Endothelial cell of umbilical vein (primary cell): ENCODE measurements around the gene EDEM1. TPM values are rescaled to one million over a fixed set of nuclear protein-coding genes. Genes with fewer than 3 reads are reported as not detected.

Experiments
- BruUV-seq: library from RNA; stranded (reverse); fragments of 400-500 nt; replicated peaks from 2 replicates; lab custom pipeline; 2021; lab: Mats Ljungman, UMichigan
- CTCF ChIA-PET: fragments of 300-600, 350-600 bp; sonication (Branson Sonifier 250); formaldehyde crosslinking; loops from one replicate; lab custom pipeline; 2021; ENCODE audit warnings: antibody characterized with exemption, inconsistent platforms; lab: Charles Lee
- POLR2A ChIA-PET: fragments of 300-600, 350-600 bp; sonication (Branson Sonifier 250); formaldehyde crosslinking; loops from one replicate; lab custom pipeline; 2021; ENCODE audit warnings: antibody characterized with exemption, inconsistent platforms; lab: Charles Lee
- DNase-seq: peaks from one replicate; pipeline ENCODE4 v3.0.0-alpha.2; 2011; ENCODE audit warnings: low read depth, low spot score
- FAIRE-seq: peaks from 2 replicates; lab custom pipeline; 2011; peaks lifted over from hg19 to GRCh38; lab: Jason Lieb, UNC
- H2AFZ ChIP-seq: 2 replicates; pipeline ENCODE4 v1.6.0; 2012; ENCODE audit warnings: low read depth, low read length, control low read depth, inconsistent platforms
- H3K27ac ChIP-seq: 2 replicates; pipeline ENCODE4 v1.5.1; 2011; ENCODE audit warnings: low read depth, mild to moderate bottlenecking, control low read depth, low read length, moderate library complexity; ENCODE audit not compliant: insufficient read depth
- H3K27me3 ChIP-seq, 2 experiments: 2 replicates each; pipeline versions ENCODE4 v1.6.0 to v1.6.1; 2011; ENCODE audit warnings: low read length in 2 of 2, mixed read lengths in 1 of 2; ENCODE audit not compliant: control insufficient read depth in 2 of 2, insufficient read depth in 2 of 2
- H3K36me3 ChIP-seq, 2 experiments: 2 replicates in 1 of 2; 3 replicates in 1 of 2; pipeline ENCODE4 v1.5.1; 2011; ENCODE audit warnings: low read length in 2 of 2, mild to moderate bottlenecking in 1 of 2, moderate library complexity in 1 of 2; ENCODE audit not compliant: control insufficient read depth in 2 of 2, insufficient read depth in 2 of 2; ENCODE audit errors: extremely low read depth in 1 of 2
- H3K4me1 ChIP-seq: 3 replicates; pipeline ENCODE4 v1.5.1; 2011; ENCODE audit warnings: mild to moderate bottlenecking, low read length; ENCODE audit not compliant: control insufficient read depth, insufficient read depth; ENCODE audit errors: extremely low read depth
- H3K4me2 ChIP-seq: 2 replicates; pipeline ENCODE4 v1.6.1; 2011; ENCODE audit warnings: low read length, control low read depth, mixed read lengths; ENCODE audit not compliant: insufficient read depth
- H3K4me3 ChIP-seq, 3 experiments: fragments of 200-600 bp in 1 of 3; sonication (generic), shearing (Covaris generic) in 1 of 3; replicated peaks in 1 of 3; 2 replicates each; pipeline ENCODE4 v1.5.1; 2011 to 2016; ENCODE audit warnings: control low read depth in 3 of 3, low read length in 3 of 3, mild to moderate bottlenecking in 2 of 3, inconsistent platforms in 1 of 3, low read depth in 1 of 3, moderate library complexity in 1 of 3; ENCODE audit not compliant: insufficient read depth in 1 of 3
- H3K79me2 ChIP-seq: 2 replicates; pipeline ENCODE4 v1.6.0; 2012; ENCODE audit warnings: low read length, inconsistent platforms; ENCODE audit not compliant: control insufficient read depth, insufficient read depth
- H3K9ac ChIP-seq: replicated peaks from 2 replicates; pipeline ENCODE3; 2011; ENCODE audit warnings: low read length, control low read depth; ENCODE audit not compliant: insufficient read depth; ENCODE audit errors: extremely low read depth
- H3K9me1 ChIP-seq: replicated peaks from 3 replicates; pipeline ENCODE4 v1.6.0; 2011; ENCODE audit warnings: mild to moderate bottlenecking, low read length; ENCODE audit not compliant: control insufficient read depth, insufficient read depth; ENCODE audit errors: extremely low read depth
- H3K9me3 ChIP-seq: replicated peaks from 2 replicates; pipeline ENCODE4 v1.5.1; 2012; ENCODE audit warnings: low read length, inconsistent platforms; ENCODE audit not compliant: control insufficient read depth, insufficient read depth
- H4K20me1 ChIP-seq: replicated peaks from 2 replicates; pipeline ENCODE3; 2011; ENCODE audit warnings: mild to moderate bottlenecking, low read length; ENCODE audit not compliant: control insufficient read depth, insufficient read depth; ENCODE audit errors: extremely low read depth
- EZH2 ChIP-seq: IDR thresholded peaks from 2 replicates; pipeline ENCODE4 v1.6.1; 2012; ENCODE audit warnings: borderline replicate concordance, low read depth, mild to moderate bottlenecking, moderate library complexity, low read length, inconsistent platforms; ENCODE audit not compliant: severe bottlenecking
- FOS ChIP-seq: IDR thresholded peaks from 2 replicates; pipeline ENCODE4 v1.6.1; 2011; ENCODE audit warnings: mild to moderate bottlenecking, low read length, moderate library complexity, borderline replicate concordance; ENCODE audit not compliant: insufficient read depth
- GATA2 ChIP-seq: IDR thresholded peaks from 2 replicates; pipeline ENCODE4 v1.7.0; 2011; ENCODE audit warnings: low read depth, mild to moderate bottlenecking, moderate library complexity, mixed read lengths, low read length; ENCODE audit not compliant: insufficient read length, insufficient read depth
- JUN ChIP-seq: IDR thresholded peaks from 2 replicates; pipeline ENCODE4 v1.6.1; 2011; ENCODE audit warnings: borderline replicate concordance, low read depth; ENCODE audit not compliant: insufficient read length, insufficient read depth
- MYC ChIP-seq: IDR thresholded peaks from one replicate; pipeline ENCODE4 v1.6.1; 2011; ENCODE audit warnings: mild to moderate bottlenecking, low read depth, low read length
- POLR2A ChIP-seq: IDR thresholded peaks from 2 replicates; pipeline ENCODE4 v1.6.1; 2012; ENCODE audit warnings: low read depth, mild to moderate bottlenecking, control low read depth, low read length
- POLR2AphosphoS5 ChIP-seq: IDR thresholded peaks from 2 replicates; pipeline ENCODE4 v1.6.1; 2012; ENCODE audit warnings: low read depth, mild to moderate bottlenecking, control low read depth, low read length, moderate library complexity; ENCODE audit not compliant: insufficient read depth
- dilution Hi-C: fragments of 300-500 bp; cut with MboI; formaldehyde crosslinking; loops from one replicate; pipeline ENCODE4 v1.15.0; 2019; ENCODE audit warnings: low sequenced_read_pairs; ENCODE audit not compliant: extremely low pct_ligation_motif_present
- intact Hi-C: fragments of 100-400 bp; cut with micrococcal nuclease; formaldehyde crosslinking; loops from one replicate; pipeline ENCODE4 v1.10.0; 2022
- polyA plus RNA-seq, 4 experiments: library from polyadenylated mRNA; depleted of rRNA in 3 of 4; stranded (reverse) in 3 of 4; unstranded in 1 of 4; fragments of >200 nt; gene quantifications; 2 replicates each; pipeline versions ENCODE4 v1.2.1 to v1.2.3, GENCODE V29; 2011 to 2012; ENCODE audit warnings: missing spikeins in 1 of 4
- total RNA-seq: library from RNA; stranded (reverse); gene quantifications from 2 replicates; pipeline ENCODE4 v1.2.3, GENCODE V29; 2021
- TF ChIP-seq, protein P1 (sequence below), 2 donors: IDR thresholded peaks; 1 replicate in 1 of 2; 2 replicates in 1 of 2; pipeline ENCODE4 v1.5.1; 2011; ENCODE audit warnings: low read length in 2 of 2, mild to moderate bottlenecking in 2 of 2, moderate library complexity in 2 of 2, control low read depth in 1 of 2, inconsistent platforms in 1 of 2, low read depth in 1 of 2; ENCODE audit not compliant: insufficient read depth in 1 of 2; ENCODE audit errors: extremely low read depth in 1 of 2
- TF ChIP-seq, protein P2 (sequence below): IDR thresholded peaks from 2 replicates; pipeline ENCODE4 v1.6.1; 2011; ENCODE audit not compliant: insufficient read depth, insufficient read length

The EDEM1 gene
- total and polyA plus RNA-seq, 2 donors (not counting 3 experiments of a cell fraction or from before 2014, with no cell fraction given) = 19.4 to 61.1 TPM

DNA sequence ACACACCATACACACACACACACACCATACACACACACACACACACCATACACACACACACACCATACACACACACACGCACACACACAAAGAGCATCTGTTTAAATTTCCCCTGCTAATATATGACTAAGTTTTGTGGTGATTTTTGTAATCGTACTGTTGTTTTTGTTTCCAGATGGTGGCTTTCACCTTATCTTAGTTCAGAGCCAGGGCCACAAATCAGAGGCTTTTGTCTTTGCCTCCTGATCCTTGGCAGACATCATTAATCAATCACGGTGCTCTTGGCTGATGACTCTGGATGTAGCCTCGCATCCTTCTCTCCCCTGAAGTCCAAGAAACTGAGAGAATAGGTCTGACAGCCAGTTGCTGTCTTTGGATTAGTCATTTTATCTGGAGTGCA, 52.1 kb downstream of the EDEM1 start:
- Histone ChIP-seq H3K4me1 (no peaks in the 10 kb centered on the region), H3K27me3 (no peaks in the 10 kb centered on the region), H3K9me3 (no peaks in the 10 kb centered on the region), H3K4me2 (no peak overlapping the region), H3K9me1 (no peaks in the 10 kb centered on the region), H3K4me3 (no peak overlapping the region), H3K36me3 (no peaks in the 10 kb centered on the region), H2AFZ (no peak overlapping the region), H3K27ac (no peak overlapping the region), H4K20me1 (no peaks in the 10 kb centered on the region), H3K9ac (no peak overlapping the region), H3K79me2 (no peaks in the 10 kb centered on the region)
- DNase-seq (no peak), FAIRE-seq (no peak)
- POLR2A ChIA-PET = no interaction called here
- dilution Hi-C loops (no loop called here), intact Hi-C loops (no loop called here)
- TF ChIP-seq POLR2AphosphoS5 (no peak), MYC (no peak), POLR2A (no peak), EZH2 (no peak), JUN (no peak), GATA2 (no peak), FOS (no peak)
- TF ChIP-seq, protein P1, sequence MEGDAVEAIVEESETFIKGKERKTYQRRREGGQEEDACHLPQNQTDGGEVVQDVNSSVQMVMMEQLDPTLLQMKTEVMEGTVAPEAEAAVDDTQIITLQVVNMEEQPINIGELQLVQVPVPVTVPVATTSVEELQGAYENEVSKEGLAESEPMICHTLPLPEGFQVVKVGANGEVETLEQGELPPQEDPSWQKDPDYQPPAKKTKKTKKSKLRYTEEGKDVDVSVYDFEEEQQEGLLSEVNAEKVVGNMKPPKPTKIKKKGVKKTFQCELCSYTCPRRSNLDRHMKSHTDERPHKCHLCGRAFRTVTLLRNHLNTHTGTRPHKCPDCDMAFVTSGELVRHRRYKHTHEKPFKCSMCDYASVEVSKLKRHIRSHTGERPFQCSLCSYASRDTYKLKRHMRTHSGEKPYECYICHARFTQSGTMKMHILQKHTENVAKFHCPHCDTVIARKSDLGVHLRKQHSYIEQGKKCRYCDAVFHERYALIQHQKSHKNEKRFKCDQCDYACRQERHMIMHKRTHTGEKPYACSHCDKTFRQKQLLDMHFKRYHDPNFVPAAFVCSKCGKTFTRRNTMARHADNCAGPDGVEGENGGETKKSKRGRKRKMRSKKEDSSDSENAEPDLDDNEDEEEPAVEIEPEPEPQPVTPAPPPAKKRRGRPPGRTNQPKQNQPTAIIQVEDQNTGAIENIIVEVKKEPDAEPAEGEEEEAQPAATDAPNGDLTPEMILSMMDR (IDR thresholded peaks at IDR 0.05; ENCODE audit: extremely low read depth in 1 of 2, insufficient read depth in 1 of 2, low read depth in 1 of 2, low read length in 2 of 2) = no peak
- TF ChIP-seq, protein P2, sequence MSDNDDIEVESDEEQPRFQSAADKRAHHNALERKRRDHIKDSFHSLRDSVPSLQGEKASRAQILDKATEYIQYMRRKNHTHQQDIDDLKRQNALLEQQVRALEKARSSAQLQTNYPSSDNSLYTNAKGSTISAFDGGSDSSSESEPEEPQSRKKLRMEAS = no peak
- BruUV-seq = no TSS peak
- CTCF ChIA-PET = no interaction called here
